ENCODE results near the gene SOX5. TPM values are rescaled to one million over a fixed set of nuclear protein-coding genes. Genes with fewer than 3 reads are reported as not detected.

Gene SOX5
- polyA plus RNA-seq, 1 experiment, result 6.7 TPM

DNA sequence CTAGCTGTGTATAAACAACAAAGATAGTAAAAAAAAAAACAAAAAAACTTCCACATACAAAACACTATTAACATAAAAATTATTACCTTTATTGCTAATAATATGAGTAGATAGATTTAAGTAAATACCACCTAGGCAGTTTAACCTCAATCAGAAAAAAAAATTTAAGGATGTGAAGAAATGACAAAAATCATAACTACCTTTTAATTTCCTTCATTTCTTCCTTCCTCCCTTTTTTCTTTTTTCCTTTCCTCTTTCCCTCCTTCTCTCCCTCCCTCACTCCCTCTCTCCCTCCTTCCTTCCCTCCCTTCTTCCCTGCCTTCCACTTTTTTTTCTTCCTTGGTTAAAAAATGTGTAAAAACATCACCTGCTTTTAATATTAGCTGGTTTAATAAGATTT is 81.7 kb downstream of the SOX5 start:
- H3K27ac ChIP-seq (ENCODE audit: low read depth, low read length), result no peak overlapping the region
- H3K4me3 ChIP-seq (ENCODE audit: low read depth, low read length), result no peak overlapping the region
- CTCF ChIA-PET, result no interaction called here
- H3K27me3 ChIP-seq (ENCODE audit: control insufficient read depth, insufficient read depth, low read length), result no peaks in the 10 kb centered on the region
- DNase-seq (ENCODE audit: low read depth, low spot score), result no peak
- H3K9me3 ChIP-seq (ENCODE audit: control insufficient read depth, insufficient read depth, low read length), result no peaks in the 10 kb centered on the region
- POLR2A ChIA-PET, result no interaction called here
- TF ChIP-seq, protein P1, sequence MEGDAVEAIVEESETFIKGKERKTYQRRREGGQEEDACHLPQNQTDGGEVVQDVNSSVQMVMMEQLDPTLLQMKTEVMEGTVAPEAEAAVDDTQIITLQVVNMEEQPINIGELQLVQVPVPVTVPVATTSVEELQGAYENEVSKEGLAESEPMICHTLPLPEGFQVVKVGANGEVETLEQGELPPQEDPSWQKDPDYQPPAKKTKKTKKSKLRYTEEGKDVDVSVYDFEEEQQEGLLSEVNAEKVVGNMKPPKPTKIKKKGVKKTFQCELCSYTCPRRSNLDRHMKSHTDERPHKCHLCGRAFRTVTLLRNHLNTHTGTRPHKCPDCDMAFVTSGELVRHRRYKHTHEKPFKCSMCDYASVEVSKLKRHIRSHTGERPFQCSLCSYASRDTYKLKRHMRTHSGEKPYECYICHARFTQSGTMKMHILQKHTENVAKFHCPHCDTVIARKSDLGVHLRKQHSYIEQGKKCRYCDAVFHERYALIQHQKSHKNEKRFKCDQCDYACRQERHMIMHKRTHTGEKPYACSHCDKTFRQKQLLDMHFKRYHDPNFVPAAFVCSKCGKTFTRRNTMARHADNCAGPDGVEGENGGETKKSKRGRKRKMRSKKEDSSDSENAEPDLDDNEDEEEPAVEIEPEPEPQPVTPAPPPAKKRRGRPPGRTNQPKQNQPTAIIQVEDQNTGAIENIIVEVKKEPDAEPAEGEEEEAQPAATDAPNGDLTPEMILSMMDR (IDR thresholded peaks at IDR 0.05; ENCODE audit: low read depth, low read length), result no peak

DNA sequence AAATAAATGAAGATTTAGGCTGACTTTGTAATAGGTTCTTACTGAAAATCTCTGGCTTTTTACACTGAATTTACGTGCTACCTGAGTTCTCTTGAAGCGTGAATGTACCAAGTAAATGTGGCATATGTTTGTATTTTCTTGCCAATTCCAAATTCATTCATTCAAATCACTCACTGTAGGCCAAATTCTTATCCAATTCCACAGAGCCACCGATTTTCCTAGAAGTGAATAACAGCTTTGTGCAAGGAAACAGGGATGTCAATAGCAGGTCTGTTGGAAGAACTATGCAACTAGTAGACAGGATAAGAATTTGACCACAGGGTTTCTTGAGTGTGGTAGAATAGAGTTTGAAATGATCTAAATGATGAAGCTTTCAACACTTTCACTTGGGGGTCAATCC is 86.8 kb downstream of the SOX5 start:
- POLR2A ChIA-PET, result no interaction called here
- no peaks in the 10 kb centered on the region for H3K27me3 ChIP-seq (ENCODE audit: control insufficient read depth, insufficient read depth, low read length)
- no peak for DNase-seq (ENCODE audit: low read depth, low spot score)
- CTCF ChIA-PET, result no interaction called here
- no peak overlapping the region for H3K4me3 ChIP-seq (ENCODE audit: low read depth, low read length)
- H3K27ac ChIP-seq (ENCODE audit: low read depth, low read length), result no peak overlapping the region
- H3K9me3 ChIP-seq (ENCODE audit: control insufficient read depth, insufficient read depth, low read length), result no peaks in the 10 kb centered on the region
- TF ChIP-seq, protein P1 (IDR thresholded peaks at IDR 0.05; ENCODE audit: low read depth, low read length), result no peak

DNA sequence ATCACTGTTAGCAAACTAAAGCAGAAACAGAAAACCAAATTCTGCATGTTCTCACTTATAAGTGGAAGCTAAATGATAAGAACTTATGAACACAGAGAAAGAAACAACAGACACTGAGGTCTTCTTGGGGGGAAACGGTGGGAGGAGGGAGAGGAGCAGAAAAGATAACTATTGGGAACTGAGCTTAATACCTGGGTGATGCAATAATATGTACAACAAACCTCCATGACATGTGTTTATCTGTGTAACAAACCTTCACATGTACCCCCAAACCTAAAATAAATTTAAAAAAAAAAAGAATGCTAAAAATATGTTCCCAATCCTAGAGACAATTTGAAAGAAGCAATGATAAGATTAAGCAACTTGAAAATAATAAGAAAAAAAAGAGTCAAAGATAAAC is 89.5 kb downstream of the SOX5 start:
- H3K27me3 ChIP-seq (ENCODE audit: control insufficient read depth, insufficient read depth, low read length), result no peaks in the 10 kb centered on the region

DNA sequence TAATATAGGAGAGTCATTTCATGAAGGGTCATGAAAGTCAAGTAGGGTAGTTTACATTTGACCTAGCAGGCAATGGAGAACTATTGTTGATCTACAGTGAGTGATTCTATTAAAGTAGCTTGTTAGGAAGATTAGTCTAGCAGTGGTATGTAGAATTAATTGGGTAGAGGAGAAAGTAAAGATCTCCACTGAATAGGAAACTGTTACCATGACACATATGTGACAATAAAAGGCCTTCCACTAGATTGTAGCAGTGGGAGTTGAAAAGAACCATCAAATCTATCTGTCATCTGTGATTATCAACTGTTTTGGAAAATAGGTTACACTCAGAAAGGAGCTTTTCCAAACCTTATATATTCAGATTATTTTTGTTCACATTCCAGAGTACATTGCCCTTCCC is 92.3 kb downstream of the SOX5 start:
- DNase-seq (ENCODE audit: low read depth, low spot score), result no peak
- POLR2A ChIA-PET, result no interaction called here
- H3K9me3 ChIP-seq (ENCODE audit: control insufficient read depth, insufficient read depth, low read length), result no peaks in the 10 kb centered on the region
- no peak overlapping the region for H3K4me3 ChIP-seq (ENCODE audit: low read depth, low read length)
- CTCF ChIA-PET, result no interaction called here
- H3K27ac ChIP-seq (ENCODE audit: low read depth, low read length), result no peak overlapping the region
- H3K27me3 ChIP-seq (ENCODE audit: control insufficient read depth, insufficient read depth, low read length), result no peaks in the 10 kb centered on the region
- TF ChIP-seq, protein P1 (IDR thresholded peaks at IDR 0.05; ENCODE audit: low read depth, low read length), result no peak

More for the DNA sequence above, 89.5 kb downstream of the SOX5 start:
- no peak overlapping the region for H3K27ac ChIP-seq (ENCODE audit: low read depth, low read length)
- H3K9me3 ChIP-seq (ENCODE audit: control insufficient read depth, insufficient read depth, low read length), result no peaks in the 10 kb centered on the region
- TF ChIP-seq, protein P1 (IDR thresholded peaks at IDR 0.05; ENCODE audit: low read depth, low read length), result no peak
- ChIA-PET CTCF (no interaction called here), POLR2A (no interaction called here)
- DNase-seq (ENCODE audit: low read depth, low spot score), result no peak
- no peak overlapping the region for H3K4me3 ChIP-seq (ENCODE audit: low read depth, low read length)

DNA sequence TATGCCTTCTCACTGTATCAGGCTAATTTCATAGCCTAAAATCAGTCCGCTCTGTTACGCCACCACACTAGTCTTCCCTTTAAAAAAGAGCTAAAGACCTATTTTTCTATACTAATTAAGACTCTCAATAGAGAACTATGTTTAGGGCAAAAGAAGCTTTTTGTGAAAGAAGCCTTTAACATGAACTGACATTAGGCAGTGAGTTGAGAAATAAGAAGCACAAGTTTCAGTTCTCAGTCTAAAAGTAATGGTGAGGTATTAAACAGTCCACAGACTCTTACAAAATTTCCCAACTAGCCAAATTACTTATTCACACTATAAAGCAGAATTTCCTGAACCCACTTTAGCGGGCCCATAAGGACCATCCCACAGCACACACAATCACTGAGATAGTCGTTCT is 93.7 kb downstream of the SOX5 start:
- Histone ChIP-seq H3K9me3 (ENCODE audit: control insufficient read depth, insufficient read depth, low read length) (no peaks in the 10 kb centered on the region), H3K4me3 (ENCODE audit: low read depth, low read length) (no peak overlapping the region), H3K27me3 (ENCODE audit: control insufficient read depth, insufficient read depth, low read length) (no peaks in the 10 kb centered on the region), H3K27ac (ENCODE audit: low read depth, low read length) (no peak overlapping the region)
- ChIA-PET POLR2A (no interaction called here), CTCF (no interaction called here)
- TF ChIP-seq, protein P1 (IDR thresholded peaks at IDR 0.05; ENCODE audit: low read depth, low read length), result no peak
- no peak for DNase-seq (ENCODE audit: low read depth, low spot score)

Data from AG04450 (cell line).